SK-N-SH (cell line): ENCODE measurements around the gene DUS2. TPM values are rescaled to one million over a fixed set of nuclear protein-coding genes. Genes with fewer than 3 reads are reported as not detected.

Source experiments
- CTCF ChIA-PET: fragments of 300-600, 350-600 bp; formaldehyde crosslinking; extraction: SDS; loops from one replicate; lab custom pipeline; 2021; lab: Yijun Ruan, JAX
- POLR2A ChIA-PET: fragments of 350-600 bp; sonication (Branson Sonifier 250); formaldehyde crosslinking; extraction: SDS; loops from one replicate; lab custom pipeline; 2020; ENCODE audit warnings: antibody characterized with exemption, inconsistent platforms; lab: Yijun Ruan, JAX
- DNase-seq: peaks from one replicate; pipeline ENCODE4 v3.0.0; 2012
- H2AFZ ChIP-seq: fragments of 200-600 bp; sonication (generic); 2 replicates; pipeline ENCODE4 v1.8.1; 2016; ENCODE audit warnings: antibody characterized with exemption, mild to moderate bottlenecking, low read depth
- H3F3A ChIP-seq: fragments of 200-600 bp; sonication (generic); replicated peaks from 2 replicates; pipeline ENCODE3; 2016; ENCODE audit warnings: antibody characterized with exemption, mild to moderate bottlenecking; ENCODE audit not compliant: insufficient read depth
- H3K27ac ChIP-seq, 2 experiments: fragments of 200-500 bp in 1 of 2; fragments of 200-600 bp in 1 of 2; sonication (Bioruptor generic) in 1 of 2; sonication (generic), shearing (Covaris generic) in 1 of 2; 2 replicates each; pipeline versions ENCODE4 v1.5.1 to v1.6.1; 2014 to 2016; ENCODE audit warnings: low read depth in 2 of 2, inconsistent platforms in 1 of 2, low read length in 1 of 2, mild to moderate bottlenecking in 1 of 2, mixed read lengths in 1 of 2
- H3K27me3 ChIP-seq: fragments of 200-600 bp; sonication (generic), shearing (Covaris generic); 2 replicates; pipeline ENCODE4 v1.6.1; 2016; ENCODE audit warnings: mixed run types; ENCODE audit not compliant: insufficient read depth
- H3K36me3 ChIP-seq, 2 experiments: fragments of 200-500 bp in 1 of 2; fragments of 200-600 bp in 1 of 2; sonication (Bioruptor generic) in 1 of 2; sonication (generic) in 1 of 2; replicated peaks in 1 of 2; 2 replicates each; pipeline versions ENCODE3 to v1.5.1; 2014 to 2016; ENCODE audit warnings: low read length in 1 of 2, mild to moderate bottlenecking in 1 of 2; ENCODE audit not compliant: insufficient read depth in 2 of 2, control insufficient read depth in 1 of 2
- H3K4me1 ChIP-seq, 2 experiments: fragments of 200-500 bp in 1 of 2; fragments of 200-600 bp in 1 of 2; sonication (Bioruptor generic) in 1 of 2; sonication (generic), shearing (Covaris generic) in 1 of 2; 2 replicates each; pipeline versions ENCODE4 v1.5.1 to v1.6.1; 2014 to 2016; ENCODE audit warnings: low read depth in 1 of 2, low read length in 1 of 2, mixed run types in 1 of 2; ENCODE audit not compliant: insufficient read depth in 2 of 2, control insufficient read depth in 1 of 2
- H3K4me2 ChIP-seq: fragments of 200-600 bp; sonication (generic), shearing (Covaris generic); 2 replicates; pipeline ENCODE4 v1.6.1; 2017; ENCODE audit warnings: mixed run types
- H3K4me3 ChIP-seq, 2 experiments: fragments of 200-500 bp in 1 of 2; fragments of 200-600 bp in 1 of 2; sonication (Bioruptor generic) in 1 of 2; sonication (generic), shearing (Covaris generic) in 1 of 2; 2 replicates each; pipeline versions ENCODE4 v1.5.1 to v1.8.1; 2014 to 2016; ENCODE audit warnings: low read depth in 2 of 2, inconsistent platforms in 1 of 2, low read length in 1 of 2, mild to moderate bottlenecking in 1 of 2, mixed read lengths in 1 of 2, moderate library complexity in 1 of 2
- H3K79me2 ChIP-seq: fragments of 200-600 bp; sonication (generic); 2 replicates; pipeline ENCODE4 v1.8.1; 2017; ENCODE audit warnings: mild to moderate bottlenecking; ENCODE audit not compliant: insufficient read depth
- H3K9ac ChIP-seq: fragments of 200-600 bp; sonication (generic); 2 replicates; pipeline ENCODE4 v1.6.1; 2017; ENCODE audit warnings: mixed run types
- H3K9me2 ChIP-seq: fragments of 200-600 bp; sonication (generic); 2 replicates; pipeline ENCODE4 v1.6.1; 2017; ENCODE audit warnings: mixed run types
- H3K9me3 ChIP-seq: fragments of 200-600 bp; sonication (generic); 2 replicates; pipeline ENCODE4 v1.6.1; 2017; ENCODE audit warnings: mixed run types, mild to moderate bottlenecking, moderate library complexity
- H4K20me1 ChIP-seq: fragments of 200-600 bp; sonication (generic); 2 replicates; pipeline ENCODE4 v1.6.1; 2017; ENCODE audit warnings: mild to moderate bottlenecking, mixed run types; ENCODE audit not compliant: insufficient read depth
- CHD2 ChIP-seq: fragments of 150-350 bp; IDR thresholded peaks from 2 replicates; pipeline ENCODE4 v1.6.1; 2018; ENCODE audit warnings: low read length; ENCODE audit not compliant: partially characterized antibody
- CTCF ChIP-seq: fragments of 200-600 bp; sonication (generic); IDR thresholded peaks from 2 replicates; pipeline ENCODE4 v1.6.1; 2017; ENCODE audit warnings: antibody characterized with exemption, mild to moderate bottlenecking, moderate library complexity
- EZH2phosphoT487 ChIP-seq: fragments of 200-600 bp; sonication (generic); IDR thresholded peaks from 2 replicates; pipeline ENCODE4 v1.6.1; 2017; ENCODE audit warnings: low read depth, mixed run types, mild to moderate bottlenecking, antibody characterized with exemption, moderate library complexity, borderline replicate concordance
- FOSL2 ChIP-seq: IDR thresholded peaks from 2 replicates; pipeline ENCODE4 v1.4.0; 2012; ENCODE audit warnings: low read depth, mild to moderate bottlenecking, moderate library complexity, borderline replicate concordance
- FOXJ3 ChIP-seq: sonication (generic); formaldehyde crosslinking; IDR thresholded peaks from 2 replicates; pipeline ENCODE4 v1.5.1; 2020; ENCODE audit warnings: mild to moderate bottlenecking, missing genetic modification reagents
- GABPA ChIP-seq: IDR thresholded peaks from 2 replicates; pipeline ENCODE4 v1.4.0; 2012; ENCODE audit warnings: low read depth, mild to moderate bottlenecking
- GATA2 ChIP-seq: sonication (generic); formaldehyde crosslinking; IDR thresholded peaks from 2 replicates; pipeline ENCODE4 v1.5.0; 2020; ENCODE audit warnings: mild to moderate bottlenecking, missing genetic modification reagents
- MXI1 ChIP-seq: IDR thresholded peaks from 2 replicates; pipeline ENCODE4 v1.6.1; 2012; ENCODE audit warnings: mild to moderate bottlenecking, low read depth, low read length, improper control_type of control experiment
- NFIC ChIP-seq: IDR thresholded peaks from 2 replicates; pipeline ENCODE4 v1.4.0; 2012; ENCODE audit warnings: borderline replicate concordance
- PBX3 ChIP-seq: IDR thresholded peaks from 2 replicates; pipeline ENCODE4; 2012
- RAD21 ChIP-seq: IDR thresholded peaks from 2 replicates; pipeline ENCODE4 v1.6.1; 2012; ENCODE audit warnings: mild to moderate bottlenecking, low read length
- RFX5 ChIP-seq: IDR thresholded peaks from 2 replicates; pipeline ENCODE4 v1.6.1; 2012; ENCODE audit warnings: mild to moderate bottlenecking, improper control_type of control experiment, low read length
- RXRA ChIP-seq: IDR thresholded peaks from 2 replicates; pipeline ENCODE4 v1.4.0; 2012; ENCODE audit warnings: low read depth, mild to moderate bottlenecking, borderline replicate concordance
- USF2 ChIP-seq: fragments of 150-350 bp; IDR thresholded peaks from 2 replicates; pipeline ENCODE4 v1.6.1; 2017; ENCODE audit warnings: antibody characterized with exemption, low read length, low read depth, borderline replicate concordance
- WGBS: methylation state at CpG from one replicate; pipeline ENCODE4 v1.1.6; 2017; ENCODE audit warnings: low lambda C conversion rate; 5-methylcytosine and 5-hydroxymethylcytosine counted together
- polyA plus RNA-seq, 3 experiments: library from polyadenylated mRNA; depleted of rRNA; stranded (reverse); fragments of >200 nt; gene quantifications; 2 replicates each; pipeline ENCODE4 v1.2.3, GENCODE V29; 2012

The DUS2 gene
- polyA plus RNA-seq, 1 of the 3 experiments (the other 2 are of a cell fraction) = 16.1 TPM

GRCh38 chr16:68076560-68076959, 53.5 kb downstream of the DUS2 start:
- Histone ChIP-seq H3K36me3 (peaks cover 9 to 43% of the 10 kb centered on the region in 2 experiments), H3K4me1 (peaks cover 0 to 12% of the 10 kb centered on the region in 2 experiments; a peak in 2 of 4 replicates), H3K9ac (no peak overlapping the region), H3K27ac (no peak overlapping the region), H3K9me3 (no peaks in the 10 kb centered on the region), H3K4me3 (no peak overlapping the region), H2AFZ (no peak overlapping the region), H3K9me2 (no peaks in the 10 kb centered on the region), H4K20me1 (no peaks in the 10 kb centered on the region), H3K4me2 (no peak overlapping the region), H3K79me2 (no peaks in the 10 kb centered on the region), H3K27me3 (no peaks in the 10 kb centered on the region), H3F3A (no peaks in the 10 kb centered on the region)
- DNase-seq = no peak
- TF ChIP-seq EZH2phosphoT487 (no peak), PBX3 (no peak), RAD21 (no peak), FOSL2 (no peak), GATA2 (CRISPR knock-in tag) (no peak), GABPA (no peak), CTCF (no peak)
- 93% methylated on average over 3 of the region's 3 CpGs for WGBS
- ChIA-PET CTCF (interaction anchor here (0.8 to 1.4 kb wide), 5 partner anchors 11 to 260 kb away, joined by 3 to 9 read pairs (median 3); no protein-coding TSS in a partner anchor), POLR2A (no interaction called here)

- CTCF ChIA-PET = interaction anchor here (0.6 to 1.2 kb wide), 2 partner anchors 12 to 14 kb away, joined by 3 read pairs; no protein-coding TSS in a partner anchor
- H3K4me2 ChIP-seq = no peak overlapping the region
- H3F3A ChIP-seq = no peaks in the 10 kb centered on the region
- no peaks in the 10 kb centered on the region for H4K20me1 ChIP-seq
- H3K36me3 ChIP-seq = peaks cover 9 to 43% of the 10 kb centered on the region in 2 experiments
- no peaks in the 10 kb centered on the region for H3K79me2 ChIP-seq
- WGBS = over 99% methylated on average over 7 of the region's 7 CpGs
- POLR2A ChIA-PET = no interaction called here
- no peak overlapping the region for H3K27ac ChIP-seq
- H3K9ac ChIP-seq = no peak overlapping the region
- H3K4me1 ChIP-seq = no peaks in the 10 kb centered on the region
- H3K4me3 ChIP-seq = no peak overlapping the region
- no peaks in the 10 kb centered on the region for H3K27me3 ChIP-seq
- H3K9me2 ChIP-seq = no peaks in the 10 kb centered on the region
- H2AFZ ChIP-seq = no peak overlapping the region
- TF ChIP-seq MXI1 = no peak
- TF ChIP-seq USF2 = no peak
- no peak for TF ChIP-seq NFIC
- no peak for TF ChIP-seq FOXJ3
- no peak for TF ChIP-seq RXRA
- no peak for TF ChIP-seq FOSL2
- TF ChIP-seq CHD2 = no peak
- no peak for TF ChIP-seq RFX5
- DNase-seq = no peak
- H3K9me3 ChIP-seq = no peaks in the 10 kb centered on the region
These were observed 55.0 kb downstream of the DUS2 start for GRCh38 chr16:68077866-68078700.
